Mesothelial cell of epicardium (in vitro differentiated cells): ENCODE data around the gene POLG2. TPM values are rescaled to one million over a fixed set of nuclear protein-coding genes. Genes with fewer than 3 reads are reported as not detected.

Source experiments
- DNase-seq, 2 experiments: peaks; one replicate each; pipeline ENCODE4 v3.0.0; 2021; ENCODE audit warnings: low spot score in 2 of 2; ENCODE audit not compliant: unreplicated experiment in 2 of 2
- H3K27ac Mint-ChIP-seq: 2 replicates; pipeline ENCODE4 v1.8.0; 2021; ENCODE audit warnings: mixed read lengths
- H3K27me3 Mint-ChIP-seq: 2 replicates; pipeline ENCODE4 v1.8.0; 2021; ENCODE audit warnings: low read depth, mixed read lengths
- H3K36me3 Mint-ChIP-seq: 2 replicates; pipeline ENCODE4 v1.8.0; 2021; ENCODE audit warnings: mixed read lengths
- H3K4me1 Mint-ChIP-seq: 2 replicates; pipeline ENCODE4 v1.8.0; 2021; ENCODE audit warnings: mixed read lengths
- H3K4me3 Mint-ChIP-seq: 2 replicates; pipeline ENCODE4 v1.8.0; 2021; ENCODE audit warnings: mild to moderate bottlenecking, moderate library complexity, mixed read lengths
- H3K9me3 Mint-ChIP-seq: 2 replicates; pipeline ENCODE4 v1.8.0; 2021; ENCODE audit warnings: mixed read lengths
- CTCF ChIP-seq: fragments of 200-600 bp; sonication (generic); IDR thresholded peaks from one replicate; pipeline ENCODE4 v1.5.0; 2021; ENCODE audit warnings: antibody characterized with exemption; ENCODE audit not compliant: unreplicated experiment
- total RNA-seq: library from RNA; stranded (reverse); gene quantifications from 3 replicates; pipeline ENCODE4 v1.2.1, GENCODE V29; 2021

POLG2 gene
- total RNA-seq, 1 donor from 2014 or later: 32.2 TPM

- no peak overlapping the region for H3K27ac Mint-ChIP-seq
Observed at GRCh38 chr17:64459284-64459747, 37.5 kb downstream of the POLG2 start.

DNA sequence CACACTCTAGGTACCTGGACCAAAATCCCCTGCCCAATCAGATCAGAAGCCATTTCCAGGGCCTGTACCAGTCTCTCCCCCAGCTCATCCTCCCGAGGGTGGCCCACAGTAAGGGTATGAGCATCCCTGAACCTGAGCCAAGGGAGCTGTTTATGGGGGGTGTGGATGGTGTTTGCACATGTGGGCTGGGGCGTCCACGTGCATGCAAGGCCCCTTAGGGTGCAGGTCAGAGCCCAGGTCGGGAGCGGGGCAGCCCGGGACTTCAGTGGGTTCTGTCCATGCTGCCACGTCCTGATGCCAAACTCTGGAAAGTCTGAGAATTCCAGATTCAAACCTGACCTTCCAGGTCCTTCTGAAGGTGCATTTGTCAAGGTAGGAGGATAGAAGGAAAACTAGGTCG lies 38.1 kb downstream of the POLG2 start:
- Mint-ChIP-seq H3K27ac (no peak overlapping the region), H3K36me3 (no peaks in the 10 kb centered on the region), H3K4me3 (no peak overlapping the region), H3K9me3 (no peaks in the 10 kb centered on the region), H3K27me3 (no peaks in the 10 kb centered on the region), H3K4me1 (peaks cover 2% of the 10 kb centered on the region)
- DNase-seq: no peak
- TF ChIP-seq CTCF: no peak

More at GRCh38 chr17:64459284-64459747, 37.5 kb downstream of the POLG2 start:
- no peak for TF ChIP-seq CTCF
- Mint-ChIP-seq H3K4me3 (no peak overlapping the region), H3K4me1 (peaks cover 2% of the 10 kb centered on the region), H3K36me3 (no peaks in the 10 kb centered on the region), H3K9me3 (no peaks in the 10 kb centered on the region), H3K27me3 (no peaks in the 10 kb centered on the region)
- no peak for DNase-seq

DNA sequence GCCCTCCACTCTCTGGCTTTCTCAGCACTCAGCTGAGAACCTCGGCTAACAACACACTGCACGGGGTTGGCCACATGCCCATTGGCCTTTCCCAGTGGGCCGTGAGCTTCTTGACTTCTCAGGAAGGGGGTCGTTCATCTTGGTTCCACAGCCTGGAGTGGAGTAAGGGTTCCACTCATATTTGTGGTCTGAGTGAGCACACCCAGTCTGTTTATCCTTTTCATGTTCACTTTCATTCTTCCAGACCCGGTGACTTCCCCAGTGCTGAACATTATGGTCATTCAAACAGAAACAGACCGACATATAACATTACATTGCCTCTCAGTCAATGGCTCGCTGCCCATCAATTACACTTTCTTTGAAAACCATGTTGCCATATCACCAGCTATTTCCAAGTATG lies 39.7 kb downstream of the POLG2 start:
- H3K4me3 Mint-ChIP-seq: no peak overlapping the region
- no peaks in the 10 kb centered on the region for H3K36me3 Mint-ChIP-seq
- no peaks in the 10 kb centered on the region for H3K9me3 Mint-ChIP-seq
- no peaks in the 10 kb centered on the region for H3K27me3 Mint-ChIP-seq
- no peak overlapping the region for H3K27ac Mint-ChIP-seq
- no peak for TF ChIP-seq CTCF
- DNase-seq: no peak
- H3K4me1 Mint-ChIP-seq: peaks cover 2% of the 10 kb centered on the region

GRCh38 chr17:64455993-64456885 lies 40.6 kb downstream of the POLG2 start:
- H3K27me3 Mint-ChIP-seq: no peaks in the 10 kb centered on the region
- TF ChIP-seq CTCF: no peak
- H3K4me3 Mint-ChIP-seq: no peak overlapping the region
- no peaks in the 10 kb centered on the region for H3K9me3 Mint-ChIP-seq
- no peak overlapping the region for H3K27ac Mint-ChIP-seq
- no peak for DNase-seq
- H3K36me3 Mint-ChIP-seq: no peaks in the 10 kb centered on the region
- H3K4me1 Mint-ChIP-seq: peaks cover 2% of the 10 kb centered on the region

GRCh38 chr17:64449545-64449944 lies 47.3 kb downstream of the POLG2 start:
- Mint-ChIP-seq H3K27ac (no peak overlapping the region), H3K4me3 (no peak overlapping the region), H3K4me1 (no peaks in the 10 kb centered on the region), H3K9me3 (no peaks in the 10 kb centered on the region), H3K36me3 (no peaks in the 10 kb centered on the region), H3K27me3 (no peaks in the 10 kb centered on the region)
- DNase-seq: no peak
- no peak for TF ChIP-seq CTCF
